Hepatic stellate cell (primary cell): ENCODE data around the gene GRIK1.

Experiments
- DNase-seq: peaks from one replicate; pipeline ENCODE4 v3.0.0; 2011; ENCODE audit warnings: low spot score

Gene GRIK1

DNA sequence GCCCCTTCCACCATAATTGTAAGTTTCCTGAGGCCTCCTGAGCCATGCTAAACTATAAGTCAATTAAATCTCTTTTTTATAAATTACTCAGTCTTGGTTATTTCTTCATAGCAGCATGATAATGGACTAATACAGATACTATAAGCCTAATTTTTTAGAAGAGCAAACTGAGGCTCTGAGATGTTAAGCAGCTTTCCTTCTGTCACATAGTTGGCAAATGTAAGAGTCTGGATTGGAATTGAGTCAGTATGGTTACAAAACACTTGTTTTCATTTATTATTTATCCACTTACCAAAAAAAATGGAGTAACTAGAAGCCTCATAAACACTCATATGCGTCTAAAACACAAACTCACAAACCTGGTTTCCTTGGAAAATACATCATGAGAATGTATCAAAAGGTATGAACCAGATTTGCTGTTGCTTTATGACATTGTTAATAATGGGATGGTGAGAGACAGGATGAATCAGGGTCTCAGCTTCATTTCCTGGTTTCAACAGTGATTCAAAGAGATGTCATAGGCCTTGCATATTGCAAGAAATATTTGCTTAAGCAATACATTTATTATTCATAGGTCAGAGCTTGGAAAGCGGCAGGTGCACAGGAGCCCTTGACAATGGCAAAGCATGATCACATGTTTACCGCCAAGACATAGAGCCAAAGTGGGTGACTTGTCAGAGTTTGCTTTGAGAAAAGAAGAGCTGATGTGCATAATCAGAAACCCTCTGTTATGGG, 221.5 kb downstream of the GRIK1 start:
- DNase-seq: no peak

DNA sequence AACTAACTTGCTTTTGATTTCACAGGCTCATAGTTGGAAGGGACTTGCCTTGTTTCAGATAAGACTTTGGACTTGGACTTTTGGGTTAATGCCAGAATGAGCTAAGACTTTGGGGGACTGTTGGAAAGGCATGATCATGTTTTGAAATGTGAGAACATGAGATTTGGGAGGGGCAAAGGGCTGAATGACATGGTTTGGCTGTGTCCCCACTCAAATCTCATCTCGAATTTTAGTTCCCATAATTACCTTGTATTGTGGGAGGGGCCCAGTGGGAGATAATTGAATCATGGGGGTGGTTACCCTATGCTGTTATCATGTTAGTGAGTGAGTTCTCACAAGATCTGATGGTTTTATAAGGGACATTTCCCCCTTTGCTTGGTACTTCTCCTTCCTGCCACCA, 222.1 kb downstream of the GRIK1 start:
- DNase-seq: no peak

DNA sequence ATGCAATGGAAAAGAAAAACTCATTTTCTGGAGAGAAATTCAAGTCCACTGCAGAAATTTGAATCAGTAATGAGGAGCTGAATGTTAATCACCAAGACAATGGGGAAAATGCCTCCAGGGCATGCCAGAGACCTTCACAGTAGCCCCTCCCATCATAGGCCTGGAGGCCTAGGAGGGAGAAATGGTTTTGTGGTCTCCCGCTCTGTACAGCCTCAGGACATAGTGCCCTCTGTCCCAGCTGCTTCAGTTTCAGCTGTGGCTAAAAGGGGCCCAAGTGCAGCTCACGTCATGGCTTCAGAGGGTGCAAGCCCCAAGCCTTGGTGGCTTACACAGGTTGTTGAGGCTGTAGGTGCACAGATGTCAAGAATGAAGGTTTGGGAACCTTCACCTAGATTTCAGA, 223.0 kb downstream of the GRIK1 start:
- no peak for DNase-seq

DNA sequence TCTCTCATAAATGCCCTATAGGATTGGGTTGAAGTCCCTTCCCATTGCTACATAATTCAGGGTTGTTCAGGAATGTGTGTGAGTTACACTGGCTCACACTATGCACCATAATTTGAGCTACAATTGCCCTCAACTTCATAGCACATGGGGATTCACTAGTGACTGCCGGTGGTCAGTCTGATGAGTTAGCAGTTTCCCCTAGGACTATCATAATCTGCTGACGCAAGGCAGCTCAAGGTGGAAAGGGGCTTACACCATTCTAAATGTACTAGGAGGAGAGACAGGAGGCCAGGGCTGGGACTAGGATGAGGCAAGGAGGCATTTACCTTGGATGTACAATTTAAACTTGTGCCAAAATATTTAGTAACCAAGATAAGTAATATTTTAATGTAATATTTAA, 224.7 kb downstream of the GRIK1 start:
- no peak for DNase-seq

DNA sequence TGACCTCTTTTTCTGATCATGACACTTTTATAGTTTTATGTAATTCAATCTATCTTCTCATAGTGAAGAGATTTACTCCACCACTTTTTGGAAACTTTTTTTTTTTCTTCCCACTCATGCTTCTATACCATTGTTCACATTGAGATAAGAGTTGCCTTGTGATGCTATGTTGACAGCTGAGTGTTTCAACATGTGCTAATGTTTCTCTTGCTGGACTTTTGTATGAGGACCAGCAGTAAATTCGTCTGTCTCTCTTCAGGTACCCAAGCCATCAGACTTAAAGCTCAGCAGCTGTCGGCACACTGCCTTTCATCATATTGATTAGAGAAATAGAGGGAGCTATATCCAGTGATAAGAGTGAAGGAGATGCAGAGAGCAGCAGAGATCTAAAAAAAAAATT, 227.0 kb downstream of the GRIK1 start:
- no peak for DNase-seq

DNA sequence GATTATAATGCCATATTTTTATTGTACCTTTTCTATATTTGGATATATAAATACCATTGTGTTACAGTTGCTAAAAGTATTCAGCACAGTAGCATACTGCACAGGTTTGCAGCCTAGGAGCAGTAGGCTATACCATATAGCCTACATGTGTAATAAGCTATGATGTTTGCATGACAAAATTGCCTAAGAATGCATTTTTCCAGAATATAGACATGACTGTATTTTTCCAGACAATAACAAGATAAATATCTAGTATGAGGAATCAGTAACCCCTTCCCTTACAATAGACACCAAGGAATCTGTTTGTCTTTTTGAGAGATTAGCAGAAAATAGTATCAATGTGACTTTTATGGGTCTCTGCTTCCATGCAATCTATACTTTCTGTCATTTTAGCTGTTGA, 228.6 kb downstream of the GRIK1 start:
- no peak for DNase-seq

DNA sequence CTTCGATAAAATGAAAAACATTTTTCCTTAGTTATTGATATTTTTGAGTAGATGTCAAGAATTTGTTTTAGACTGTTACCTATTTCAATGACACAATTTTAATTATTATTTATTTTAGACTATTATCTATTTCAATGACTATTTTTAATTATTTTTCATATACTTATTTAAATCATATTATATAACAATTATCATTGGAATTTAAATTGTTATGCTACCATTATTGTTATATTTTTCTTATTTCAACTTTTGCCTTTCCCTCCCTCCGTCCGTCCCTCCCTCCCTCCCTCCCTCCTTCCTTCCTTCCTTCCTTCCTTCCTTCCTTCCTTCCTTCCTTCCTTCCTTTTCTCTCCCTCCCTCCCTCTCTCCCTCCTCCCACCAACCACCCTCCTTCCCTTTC, 229.3 kb downstream of the GRIK1 start:
- DNase-seq: no peak

DNA sequence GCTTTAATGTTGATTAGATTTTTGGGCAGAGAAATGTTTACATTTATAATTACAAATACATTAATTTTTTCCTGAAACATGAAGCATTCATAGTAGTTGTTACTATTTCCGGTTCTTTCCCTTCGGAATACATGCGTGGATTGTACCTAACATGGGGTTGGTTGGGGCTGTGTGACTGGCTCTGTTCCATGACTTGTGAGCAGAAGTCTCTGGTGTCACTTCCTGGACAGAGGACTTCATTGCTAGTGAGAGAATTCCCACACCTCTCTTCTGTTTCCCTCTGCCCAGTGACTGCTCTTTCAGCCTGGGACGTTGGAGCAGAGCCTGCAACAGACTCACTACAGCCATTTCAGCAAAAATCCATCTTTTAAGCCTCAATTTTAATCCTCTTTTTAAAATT, 231.4 kb downstream of the GRIK1 start:
- DNase-seq: no peak

DNA sequence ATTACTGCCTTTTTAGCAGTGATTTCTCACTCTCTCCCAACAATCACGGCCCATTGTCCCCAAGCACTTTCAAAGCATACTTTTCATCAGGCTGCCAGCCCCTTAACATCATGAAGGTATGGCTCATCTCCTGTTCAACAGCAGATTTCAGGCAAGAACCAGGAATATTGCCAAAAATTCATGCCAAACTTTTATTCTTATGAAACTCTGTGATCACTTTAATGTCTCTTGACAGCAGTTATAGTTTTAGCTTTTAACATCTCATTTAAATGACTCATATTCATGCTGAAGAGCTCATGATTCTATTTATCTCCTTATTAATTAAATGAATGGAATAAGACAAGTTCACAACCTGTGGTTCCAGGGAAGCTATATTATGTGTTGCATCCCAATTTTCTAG, 235.1 kb downstream of the GRIK1 start:
- DNase-seq: no peak

DNA sequence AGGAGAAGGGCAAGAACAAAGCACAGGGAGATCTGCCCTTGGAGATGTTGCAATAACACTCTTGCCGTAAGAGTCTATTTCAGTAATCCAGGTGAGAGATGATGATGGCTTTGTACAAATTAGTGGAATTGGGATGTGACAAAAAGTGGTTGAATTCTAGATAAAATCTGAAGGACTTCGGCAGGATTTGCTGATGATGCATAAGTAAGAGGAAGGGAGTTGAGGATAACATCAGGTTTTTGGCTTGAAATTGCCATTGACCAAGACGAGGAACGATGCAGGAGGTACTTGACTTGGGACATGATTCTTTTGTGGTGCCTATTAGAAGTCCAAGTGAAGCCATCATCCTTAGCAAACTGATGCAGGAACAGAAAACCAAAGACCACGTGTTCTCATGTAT, 238.1 kb downstream of the GRIK1 start:
- DNase-seq: no peak

DNA sequence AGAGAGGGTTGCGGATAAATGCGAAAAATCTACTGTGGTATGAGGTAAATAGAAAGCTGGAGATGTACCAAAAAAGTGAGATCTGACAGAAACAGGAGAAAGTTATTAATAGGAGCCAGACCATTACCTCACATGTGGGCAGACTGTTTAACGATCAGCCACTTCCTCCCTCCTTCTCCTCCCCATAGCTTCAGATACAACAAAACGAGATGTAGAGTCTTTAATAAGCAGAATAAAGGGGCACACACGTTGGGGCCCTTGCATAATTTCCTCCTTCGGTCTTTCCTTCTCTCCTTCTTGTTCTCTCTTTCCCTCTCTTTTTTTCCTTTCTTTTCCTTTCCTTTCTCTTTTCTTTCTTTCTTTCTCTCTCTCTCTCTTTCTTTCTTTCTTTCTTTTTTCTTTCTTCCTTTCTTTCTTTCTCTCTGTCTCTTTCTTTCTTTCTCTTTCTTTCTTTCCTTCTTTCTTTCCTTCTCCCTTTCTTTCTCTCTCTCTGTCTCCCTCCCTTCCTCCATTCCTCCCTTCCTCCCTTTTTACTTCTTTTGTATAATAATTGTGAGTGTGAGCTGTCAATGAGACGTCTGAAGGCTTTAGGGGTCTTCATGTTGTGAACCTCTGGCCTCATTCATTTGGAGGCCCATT, 242.1 kb downstream of the GRIK1 start:
- no peak for DNase-seq

DNA sequence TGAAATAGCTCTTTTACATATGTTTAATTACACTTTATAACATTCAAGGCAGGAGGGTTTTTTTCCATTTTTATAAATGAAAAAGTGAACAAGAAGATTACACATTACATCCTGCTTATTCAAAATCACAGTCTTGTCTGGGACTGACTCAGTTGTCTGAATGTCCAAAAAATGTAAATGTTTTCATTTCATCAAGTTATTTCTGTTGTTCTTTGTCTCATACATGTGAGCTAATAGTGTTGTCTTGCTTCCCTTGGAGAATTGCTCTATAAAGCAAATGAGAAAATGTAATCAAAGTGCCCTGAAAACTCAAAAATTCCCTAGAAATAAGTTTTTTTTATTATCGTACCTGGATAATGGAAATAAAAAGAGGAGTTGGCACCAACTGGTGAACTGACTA, 242.9 kb downstream of the GRIK1 start:
- no peak for DNase-seq

DNA sequence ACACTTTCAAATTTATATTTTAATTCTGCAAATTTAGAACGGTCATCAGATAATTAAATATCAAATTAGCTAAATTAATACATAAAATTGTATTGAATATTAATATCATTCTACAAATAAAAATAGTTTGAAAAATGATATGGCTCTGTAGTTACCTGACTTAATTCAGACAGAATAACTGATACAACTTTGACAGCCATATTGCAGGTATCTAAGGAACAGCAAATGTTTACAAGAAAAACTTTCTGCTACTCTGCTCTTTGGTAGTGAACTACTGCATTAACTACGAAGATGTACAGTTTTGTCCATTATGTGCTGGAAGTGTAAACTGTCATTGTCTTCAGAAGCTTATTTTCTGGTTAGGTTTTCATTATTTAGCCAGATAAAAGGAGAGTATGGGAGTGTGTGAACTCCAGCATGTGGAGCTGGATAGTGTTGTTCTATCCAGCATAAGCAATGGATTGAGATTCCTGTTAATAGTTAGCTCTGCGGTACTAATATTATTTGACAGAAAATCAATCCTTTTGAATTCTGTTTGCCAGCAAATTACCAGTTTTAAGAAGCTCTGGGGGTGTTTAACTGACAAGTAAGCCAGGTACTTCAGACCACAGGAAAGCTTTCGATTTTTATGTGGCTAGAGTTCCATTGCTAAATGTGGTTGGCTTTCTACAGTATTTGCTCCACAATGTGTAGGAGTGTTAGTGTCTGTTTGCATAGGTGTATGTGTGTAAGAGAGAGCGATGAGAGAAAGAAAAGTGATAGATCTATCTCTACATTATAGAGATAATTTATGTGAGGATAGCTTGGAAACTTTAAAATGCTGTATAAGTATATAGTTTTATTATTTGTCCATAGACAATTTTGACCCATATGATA, 247.9 kb downstream of the GRIK1 start:
- DNase-seq: no peak

DNA sequence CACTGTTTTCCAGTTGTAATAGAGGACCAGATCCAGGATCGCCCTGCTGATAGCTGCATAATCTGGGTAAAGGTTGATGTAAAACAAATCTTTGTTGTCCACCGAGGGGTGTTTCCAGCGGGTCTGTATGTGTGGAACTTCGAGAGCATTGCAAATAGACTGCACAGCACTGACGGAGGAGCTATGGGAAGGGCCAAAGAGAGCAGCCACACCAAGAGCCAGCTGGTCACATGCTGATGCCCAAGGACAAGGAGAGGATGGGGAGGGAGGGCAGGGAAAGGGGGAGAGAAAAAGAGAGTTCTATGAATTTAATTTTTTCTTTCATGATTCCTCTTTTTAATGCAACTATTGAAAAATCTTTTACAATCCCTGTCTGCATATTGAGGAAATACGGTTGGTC, 250.0 kb downstream of the GRIK1 start:
- no peak for DNase-seq

DNA sequence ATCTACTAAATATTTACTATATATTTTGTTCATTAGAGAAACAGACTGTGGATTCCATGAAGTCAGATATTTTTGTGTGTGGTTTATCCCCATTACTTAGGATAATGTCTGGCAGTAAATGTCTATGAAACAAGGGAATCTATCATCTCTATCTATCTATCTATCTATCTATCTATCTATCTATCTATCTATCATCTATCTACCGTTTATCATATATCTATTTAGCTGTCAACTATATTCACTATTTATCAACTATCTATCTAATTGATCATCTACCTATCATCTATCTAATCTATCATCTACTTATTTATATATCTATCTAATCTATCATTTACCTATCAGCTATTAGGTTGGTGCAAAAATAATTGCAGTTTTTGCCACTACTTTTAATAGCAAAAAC, 255.7 kb downstream of the GRIK1 start:
- DNase-seq: no peak

DNA sequence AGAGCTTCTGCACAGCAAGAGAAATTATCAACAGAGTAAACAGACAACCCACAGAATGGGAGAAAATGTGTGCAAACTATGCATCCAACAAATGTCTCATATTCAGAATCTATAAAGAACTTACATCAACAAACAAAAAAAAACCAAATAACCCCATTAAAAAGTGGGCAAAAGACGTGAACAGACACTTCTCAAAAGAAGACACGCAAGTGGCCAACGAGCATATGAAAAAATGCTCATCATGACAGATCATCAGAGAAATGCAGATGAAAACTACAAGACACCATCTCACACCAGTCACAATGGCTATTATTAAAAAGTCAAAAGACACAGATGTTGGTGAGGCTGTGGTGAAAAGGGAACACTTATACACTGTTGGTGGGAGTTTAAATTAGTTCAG, 257.0 kb downstream of the GRIK1 start:
- no peak for DNase-seq

DNA sequence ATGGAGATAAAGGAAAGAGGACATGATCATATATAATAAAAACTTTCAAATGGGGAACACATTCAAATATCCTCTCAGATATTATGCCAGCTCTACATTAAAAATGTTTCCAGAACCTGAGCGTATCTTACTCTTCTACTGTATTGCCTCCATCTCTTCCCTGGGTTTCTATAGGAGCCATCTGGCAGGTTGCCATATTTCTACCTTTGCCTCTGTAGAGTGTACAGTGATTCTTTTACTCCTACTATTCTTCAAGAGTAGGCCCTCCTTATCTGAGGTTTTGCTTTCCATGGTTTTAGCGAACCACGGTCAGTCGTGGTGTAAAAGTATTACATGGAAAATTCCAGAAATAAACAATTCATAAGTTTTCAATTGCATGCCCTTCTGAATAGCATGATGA, 259.5 kb downstream of the GRIK1 start:
- DNase-seq: no peak

DNA sequence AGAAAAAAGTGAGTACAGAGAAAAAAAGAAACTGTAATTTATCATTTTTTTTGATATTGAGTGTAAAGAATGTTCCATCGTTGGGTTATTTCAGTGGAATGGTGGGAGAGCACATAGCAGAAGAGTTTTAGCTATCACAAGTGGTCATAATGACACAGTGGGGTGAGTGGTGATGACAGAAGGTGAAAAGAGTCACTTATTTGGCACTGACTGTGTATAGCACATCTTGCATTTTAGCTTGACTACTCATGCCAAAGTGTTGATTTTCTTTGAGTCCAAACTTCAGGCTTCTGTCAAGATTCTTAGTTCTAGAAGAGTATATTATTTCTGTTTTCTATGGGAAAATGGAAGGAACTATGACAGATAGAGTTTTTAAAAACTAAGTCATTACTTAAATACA, 261.2 kb downstream of the GRIK1 start:
- no peak for DNase-seq

DNA sequence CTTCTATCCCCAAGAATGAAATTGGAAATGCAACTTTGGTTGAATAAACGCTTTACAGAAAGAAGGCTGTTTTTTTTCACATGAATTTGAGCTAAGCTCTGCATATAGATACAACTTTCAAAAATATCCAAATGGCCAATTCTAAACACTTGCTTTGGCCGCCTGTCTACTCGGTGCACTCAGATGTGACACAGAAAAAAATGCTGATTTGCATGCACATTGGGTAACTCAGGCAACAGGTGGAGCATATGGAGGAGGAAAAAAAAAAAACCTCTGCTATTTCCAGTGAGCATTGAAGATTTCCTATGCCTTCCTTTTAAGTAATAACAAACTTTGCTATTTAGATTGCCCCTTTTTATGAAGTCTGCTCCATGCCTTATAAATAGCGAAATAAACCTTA, 262.5 kb downstream of the GRIK1 start:
- no peak for DNase-seq

DNA sequence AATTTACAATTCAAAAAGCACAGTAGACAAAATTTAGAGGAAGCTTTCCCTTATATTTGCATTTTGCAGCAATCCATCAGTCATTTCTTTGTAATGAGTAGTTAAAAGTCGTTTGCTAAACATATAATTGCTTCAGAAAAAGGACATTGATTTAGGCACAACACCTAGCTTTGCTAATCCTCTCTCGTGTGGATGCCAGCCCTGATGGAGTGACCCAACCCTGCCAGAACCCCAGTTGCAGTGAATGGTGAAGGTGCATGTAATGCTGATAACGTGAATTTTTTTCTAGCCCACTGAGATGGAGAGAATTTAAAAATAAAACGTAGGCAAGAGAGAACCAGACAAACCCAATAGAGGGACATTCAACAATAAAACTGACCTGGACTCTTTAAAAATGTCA, 263.4 kb downstream of the GRIK1 start:
- no peak for DNase-seq

DNA sequence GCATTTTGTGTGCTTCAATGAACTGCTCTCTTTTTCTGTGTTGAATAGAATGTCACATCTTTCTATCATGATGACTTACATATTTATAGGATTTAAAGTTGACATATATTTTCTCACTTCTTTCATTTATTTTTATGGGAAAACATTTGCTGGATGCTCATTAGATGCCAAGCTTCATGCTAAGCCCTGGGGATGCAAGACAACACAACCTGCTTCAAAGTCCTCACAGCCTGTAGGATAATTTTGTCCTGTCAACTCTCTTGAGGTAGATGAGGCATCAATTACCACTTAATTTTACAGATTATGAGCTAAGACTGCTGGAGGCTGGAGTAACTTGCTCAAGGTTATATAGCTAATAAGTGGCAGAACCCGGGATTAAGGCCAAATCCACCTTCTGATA, 264.3 kb downstream of the GRIK1 start:
- DNase-seq: no peak

DNA sequence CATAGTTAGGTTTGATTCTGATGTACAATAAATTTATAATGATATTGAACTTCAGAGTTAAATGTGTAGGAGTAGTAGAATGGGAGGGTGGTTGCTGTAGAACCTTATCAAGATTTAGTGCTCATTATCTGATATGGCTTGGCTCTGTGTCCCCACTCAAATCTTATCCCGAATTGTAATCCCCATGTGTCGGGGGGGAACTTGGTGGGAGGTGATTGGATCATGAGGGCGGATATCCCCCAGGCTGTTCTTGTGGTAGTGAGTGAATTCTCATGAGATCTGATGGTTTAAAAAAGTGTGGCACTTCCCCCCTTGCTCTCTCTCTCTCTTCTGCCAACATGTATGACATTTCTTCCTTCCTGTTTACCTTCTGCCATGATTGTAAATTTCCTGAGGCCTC, 265.5 kb downstream of the GRIK1 start:
- no peak for DNase-seq

DNA sequence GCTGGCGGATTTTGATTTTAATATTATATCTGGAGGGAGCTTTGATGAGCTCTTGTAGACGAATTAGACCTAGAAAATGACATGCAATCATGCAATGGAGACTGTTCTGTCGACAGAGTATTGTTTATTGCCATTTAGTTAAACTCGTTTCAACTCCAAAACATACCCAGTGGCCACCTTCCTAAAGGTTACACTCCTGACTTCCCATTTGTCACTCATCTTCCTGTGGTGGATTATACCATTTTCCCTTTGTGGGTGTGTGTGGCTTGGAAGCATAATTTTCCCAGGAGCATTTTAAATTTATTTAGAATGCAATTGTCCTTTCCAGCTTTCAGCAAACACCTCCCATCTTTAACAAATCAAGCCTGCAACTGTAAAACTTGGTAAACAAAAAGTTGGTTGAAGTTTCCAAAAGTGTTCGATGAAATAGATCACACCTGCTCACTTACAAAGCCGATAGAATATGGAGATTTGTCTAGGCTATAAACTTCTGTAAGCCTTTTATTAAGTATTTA, 266.6 kb downstream of the GRIK1 start:
- no peak for DNase-seq
